Transverse colon (tissue), 4 donors: ENCODE data around the gene TERB1. TPM values are rescaled to one million over a fixed set of nuclear protein-coding genes. Genes with fewer than 3 reads are reported as not detected.

Experiments
- DNase-seq: peaks from one replicate; pipeline ENCODE4 v3.0.0-alpha.2; 2019
- H3K27ac ChIP-seq, 4 donors: fragments of 200-600 bp; sonication (generic); 2 replicates each; pipeline ENCODE4 v1.5.1; 2016 to 2018; ENCODE audit warnings: inconsistent platforms in 4 of 4
- H3K27me3 ChIP-seq: fragments of 200-600 bp; sonication (generic); 2 replicates; pipeline ENCODE4 v1.5.1; 2017; ENCODE audit warnings: inconsistent platforms
- H3K36me3 ChIP-seq, 4 donors: fragments of 200-600 bp; sonication (generic); 2 replicates each; pipeline ENCODE4 v1.5.1; 2017 to 2019; ENCODE audit warnings: inconsistent platforms in 4 of 4
- H3K4me1 ChIP-seq, 4 donors: fragments of 200-600 bp; sonication (generic); 2 replicates each; pipeline ENCODE4 v1.5.1; 2017 to 2020; ENCODE audit warnings: inconsistent platforms in 4 of 4
- H3K4me3 ChIP-seq, 4 donors: fragments of 200-600 bp; sonication (generic); 1 replicate in 1 of 4; 2 replicates in 3 of 4; pipeline versions ENCODE4 v1.5.1 to v1.6.1; 2017 to 2019; ENCODE audit warnings: inconsistent platforms in 4 of 4
- H3K9me3 ChIP-seq, 2 donors: fragments of 200-600 bp; sonication (generic); 2 replicates each; pipeline ENCODE4 v1.5.1; 2017 to 2019; ENCODE audit warnings: inconsistent platforms in 2 of 2
- EP300 ChIP-seq: sonication (generic); formaldehyde crosslinking; IDR thresholded peaks from one replicate; pipeline ENCODE4 v1.6.1; 2017; ENCODE audit warnings: antibody characterized with exemption, low read depth
- POLR2A ChIP-seq: fragments of 450-650 bp; IDR thresholded peaks from one replicate; pipeline ENCODE4 v1.6.1; 2016; ENCODE audit warnings: antibody characterized with exemption, mild to moderate bottlenecking, moderate library complexity
- POLR2AphosphoS5 ChIP-seq, 3 donors: sonication (generic); formaldehyde crosslinking; IDR thresholded peaks; one replicate each; pipeline ENCODE4 v1.6.1; 2016; ENCODE audit warnings: antibody characterized with exemption in 3 of 3
- whole genome bisulfite sequencing, 2 donors: methylation state at CpG; one replicate each; pipeline ENCODE4 v1.1.5; 2018; ENCODE audit warnings: low coverage in 1 of 2; 5-methylcytosine and 5-hydroxymethylcytosine counted together
- in situ Hi-C, 4 donors: fragments of 200-750 bp; cut with MboI; loops; one replicate each; pipeline versions ENCODE4 v1.15.0 to v1.15.1; 2017; ENCODE audit warnings: low sequenced_read_pairs in 3 of 4, low pct_ligation_motif_present in 1 of 4, low pct_unique_long_range_greater_than_20kb in 1 of 4
- intact Hi-C: fragments of 100-400 bp; cut with DNase I; formaldehyde crosslinking; loops from one replicate; pipeline ENCODE4 v1.15.1; 2023; ENCODE audit warnings: low total_unique reads
- total RNA-seq, 4 donors: library from RNA; depleted of rRNA; stranded (reverse); fragments of >200 nt; gene quantifications; one replicate each; pipeline ENCODE4 v1.1.0, GENCODE V29; 2016
- TF ChIP-seq, protein P1 (sequence below), 5 experiments: fragments of 200-600 bp in 3 of 5; fragments of 450-650 bp in 2 of 5; sonication (generic) in 3 of 5; IDR thresholded peaks; 1 replicate in 2 of 5; 2 replicates in 3 of 5; pipeline ENCODE4 v1.5.1; 2016 to 2017; ENCODE audit warnings: antibody characterized with exemption in 5 of 5, inconsistent platforms in 3 of 5, mild to moderate bottlenecking in 2 of 5, moderate library complexity in 1 of 5

Gene TERB1
- total RNA-seq, 4 donors from 2014 or later: 0.32 TPM; not detected in 3

- no peaks in the 10 kb centered on the region for H3K27me3 ChIP-seq
- intact Hi-C loops (no loop called here), in situ Hi-C loops (no loop called here)
- no peaks in the 10 kb centered on the region for H3K9me3 ChIP-seq
- H3K4me1 ChIP-seq: no peaks in the 10 kb centered on the region
- H3K36me3 ChIP-seq: no peaks in the 10 kb centered on the region
- no peak overlapping the region for H3K27ac ChIP-seq
- H3K4me3 ChIP-seq: no peak overlapping the region
- DNase-seq: no peak
- TF ChIP-seq POLR2AphosphoS5 (IDR thresholded peaks at IDR 0.05): no peak
- TF ChIP-seq POLR2A: no peak
- TF ChIP-seq, protein P1, sequence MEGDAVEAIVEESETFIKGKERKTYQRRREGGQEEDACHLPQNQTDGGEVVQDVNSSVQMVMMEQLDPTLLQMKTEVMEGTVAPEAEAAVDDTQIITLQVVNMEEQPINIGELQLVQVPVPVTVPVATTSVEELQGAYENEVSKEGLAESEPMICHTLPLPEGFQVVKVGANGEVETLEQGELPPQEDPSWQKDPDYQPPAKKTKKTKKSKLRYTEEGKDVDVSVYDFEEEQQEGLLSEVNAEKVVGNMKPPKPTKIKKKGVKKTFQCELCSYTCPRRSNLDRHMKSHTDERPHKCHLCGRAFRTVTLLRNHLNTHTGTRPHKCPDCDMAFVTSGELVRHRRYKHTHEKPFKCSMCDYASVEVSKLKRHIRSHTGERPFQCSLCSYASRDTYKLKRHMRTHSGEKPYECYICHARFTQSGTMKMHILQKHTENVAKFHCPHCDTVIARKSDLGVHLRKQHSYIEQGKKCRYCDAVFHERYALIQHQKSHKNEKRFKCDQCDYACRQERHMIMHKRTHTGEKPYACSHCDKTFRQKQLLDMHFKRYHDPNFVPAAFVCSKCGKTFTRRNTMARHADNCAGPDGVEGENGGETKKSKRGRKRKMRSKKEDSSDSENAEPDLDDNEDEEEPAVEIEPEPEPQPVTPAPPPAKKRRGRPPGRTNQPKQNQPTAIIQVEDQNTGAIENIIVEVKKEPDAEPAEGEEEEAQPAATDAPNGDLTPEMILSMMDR (IDR thresholded peaks at IDR 0.05): no peak
- no peak for TF ChIP-seq EP300
- WGBS, 2 donors: 93 to 98% methylated on average over 2 of the region's 2 CpGs
Measured at GRCh38 chr16:66787427-66787826, 14.0 kb downstream of the TERB1 start.

DNA sequence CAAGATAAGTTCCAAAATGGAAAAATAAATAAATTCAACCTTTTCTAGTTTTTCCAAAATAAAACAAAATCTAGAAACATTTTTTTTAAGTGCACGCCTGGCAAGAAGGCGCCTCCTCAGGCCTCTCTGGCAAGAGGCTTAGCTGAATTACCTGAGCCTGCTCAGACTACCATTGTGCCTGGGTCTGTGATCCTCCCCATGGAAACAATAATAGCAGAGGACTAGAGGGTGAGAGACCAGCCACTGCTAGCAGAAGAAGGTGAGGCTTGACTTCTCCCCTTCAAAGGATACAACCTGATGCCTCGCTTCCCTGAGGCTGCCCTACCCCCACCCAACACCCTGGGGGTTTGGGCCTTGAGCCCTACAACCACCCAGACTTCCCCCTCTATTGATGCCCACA lies 14.8 kb downstream of the TERB1 start:
- Histone ChIP-seq H3K4me1 (no peaks in the 10 kb centered on the region), H3K9me3 (no peaks in the 10 kb centered on the region), H3K4me3 (no peak overlapping the region), H3K27ac (no peak overlapping the region), H3K36me3 (no peaks in the 10 kb centered on the region), H3K27me3 (no peaks in the 10 kb centered on the region)
- in situ Hi-C loops (no loop called here), intact Hi-C loops (no loop called here)
- DNase-seq: no peak
- TF ChIP-seq, protein P1 (IDR thresholded peaks at IDR 0.05): no peak
- TF ChIP-seq POLR2A: no peak
- TF ChIP-seq EP300: no peak
- no peak for TF ChIP-seq POLR2AphosphoS5 (IDR thresholded peaks at IDR 0.05)
- 89 to 100% methylated on average over 2 to 3 of the region's 3 CpGs for WGBS, 2 donors

GRCh38 chr16:66776457-66776856 lies 24.9 kb downstream of the TERB1 start:
- H3K36me3 ChIP-seq: no peaks in the 10 kb centered on the region
- DNase-seq: no peak
- TF ChIP-seq POLR2AphosphoS5 (IDR thresholded peaks at IDR 0.05): no peak
- intact Hi-C loops (no loop called here), in situ Hi-C loops (no loop called here)
- H3K4me3 ChIP-seq: no peak overlapping the region
- no peaks in the 10 kb centered on the region for H3K9me3 ChIP-seq
- no peak overlapping the region for H3K27ac ChIP-seq
- no peaks in the 10 kb centered on the region for H3K27me3 ChIP-seq
- no peaks in the 10 kb centered on the region for H3K4me1 ChIP-seq

- intact Hi-C loops (no loop called here), in situ Hi-C loops (no loop called here)
- Histone ChIP-seq H3K27me3 (no peaks in the 10 kb centered on the region), H3K4me3 (no peak overlapping the region), H3K4me1 (no peaks in the 10 kb centered on the region), H3K9me3 (no peaks in the 10 kb centered on the region), H3K27ac (no peak overlapping the region), H3K36me3 (no peaks in the 10 kb centered on the region)
- DNase-seq: no peak
- TF ChIP-seq POLR2A (no peak), EP300 (no peak), POLR2AphosphoS5 (IDR thresholded peaks at IDR 0.05) (no peak)
- TF ChIP-seq, protein P1 (IDR thresholded peaks at IDR 0.05): no peak
- WGBS, 2 donors: 72 to 90% methylated on average over 2 of the region's 2 CpGs
Measured at GRCh38 chr16:66774981-66775380, 26.4 kb downstream of the TERB1 start.

GRCh38 chr16:66758086-66758485 lies 43.3 kb downstream of the TERB1 start:
- in situ Hi-C loops: no loop called here
- Histone ChIP-seq H3K27ac (no peak overlapping the region), H3K36me3 (no peaks in the 10 kb centered on the region), H3K4me1 (no peaks in the 10 kb centered on the region), H3K27me3 (no peaks in the 10 kb centered on the region), H3K9me3 (no peaks in the 10 kb centered on the region), H3K4me3 (no peak overlapping the region)
- TF ChIP-seq EP300: no peak
- TF ChIP-seq POLR2AphosphoS5 (IDR thresholded peaks at IDR 0.05): no peak
- TF ChIP-seq, protein P1 (IDR thresholded peaks at IDR 0.05): no peak
- no peak for TF ChIP-seq POLR2A
- intact Hi-C loops: no loop called here
- no peak for DNase-seq
